HG03378 (cell line): ENCODE results near the gene ITGA11.

Experiments used
- ATAC-seq: cut with Tn5 transposase; IDR thresholded peaks from one replicate; pipeline ENCODE4 v1.9.1; 2021; ENCODE audit warnings: mild to moderate bottlenecking, moderate library complexity; ENCODE audit not compliant: unreplicated experiment

Gene ITGA11

DNA sequence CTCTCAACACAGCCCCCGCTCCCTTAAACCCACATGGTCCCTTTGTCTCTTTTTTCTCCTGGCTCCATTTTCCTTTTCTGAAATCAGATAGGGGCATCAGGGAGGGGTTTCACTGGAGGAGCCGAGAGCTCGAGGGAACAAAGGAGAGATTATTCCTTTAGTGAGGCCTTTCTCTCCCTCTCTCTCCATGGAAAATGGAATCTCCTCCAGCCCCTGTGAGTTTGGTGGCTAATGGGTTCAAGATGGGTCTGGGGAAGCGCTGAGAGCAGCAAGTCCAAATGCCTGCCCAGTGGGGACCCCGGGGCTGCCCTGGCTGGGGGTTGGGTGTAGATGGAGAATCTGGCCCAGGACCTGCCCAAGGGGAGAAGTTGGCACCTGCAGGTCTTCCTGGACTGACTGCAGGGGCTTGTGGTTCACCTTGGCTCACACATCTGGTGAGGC is 56.8 kb downstream of the ITGA11 start:
- ATAC-seq: no peak

DNA sequence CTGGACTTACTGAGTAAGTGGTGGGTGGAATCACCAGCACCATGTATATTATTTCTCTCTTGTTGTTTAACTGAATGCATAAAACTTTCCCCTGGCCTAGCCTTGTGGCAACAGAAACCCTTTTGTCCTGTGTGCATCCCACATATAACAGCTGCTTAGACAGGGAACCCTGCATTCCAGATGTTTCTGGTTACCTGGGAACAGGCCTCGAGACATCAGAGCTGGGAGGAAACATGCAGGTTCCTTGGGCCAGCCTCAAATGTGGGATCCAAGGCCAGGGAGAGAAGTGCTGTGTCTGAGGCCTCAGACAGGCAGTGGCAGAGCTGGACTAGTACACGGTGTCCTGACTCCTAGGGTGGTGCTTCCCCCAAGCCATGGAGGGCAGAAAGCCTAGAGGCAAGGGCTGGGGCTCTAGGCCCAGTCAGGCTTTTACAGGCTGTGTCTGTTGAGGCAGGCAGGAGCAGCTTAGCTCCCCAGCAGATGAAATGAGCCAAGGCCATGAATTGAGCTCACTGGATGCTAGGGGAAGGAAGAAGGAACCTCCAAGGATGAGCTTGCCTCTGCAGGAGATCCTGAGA is 57.7 kb downstream of the ITGA11 start:
- ATAC-seq: no peak

DNA sequence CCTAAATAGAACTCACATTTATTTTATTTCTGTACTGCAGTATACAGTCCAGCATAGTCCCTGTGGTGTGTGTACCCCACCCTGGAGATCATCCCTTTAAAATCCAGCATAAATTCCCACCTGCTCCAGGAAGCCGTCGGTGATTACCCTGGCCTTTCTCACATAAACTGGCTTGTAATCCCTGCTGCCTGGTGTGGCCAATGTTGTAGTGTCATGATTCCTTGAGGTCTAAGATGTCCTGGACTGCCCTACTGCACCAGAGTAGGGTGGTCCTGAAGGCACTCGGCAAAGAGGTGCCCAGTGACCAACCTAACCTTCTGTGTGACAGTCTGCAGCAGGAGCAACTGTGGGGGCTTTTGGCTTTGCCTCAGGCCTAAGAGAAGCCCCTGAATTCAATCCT is 58.9 kb downstream of the ITGA11 start:
- ATAC-seq: no peak

DNA sequence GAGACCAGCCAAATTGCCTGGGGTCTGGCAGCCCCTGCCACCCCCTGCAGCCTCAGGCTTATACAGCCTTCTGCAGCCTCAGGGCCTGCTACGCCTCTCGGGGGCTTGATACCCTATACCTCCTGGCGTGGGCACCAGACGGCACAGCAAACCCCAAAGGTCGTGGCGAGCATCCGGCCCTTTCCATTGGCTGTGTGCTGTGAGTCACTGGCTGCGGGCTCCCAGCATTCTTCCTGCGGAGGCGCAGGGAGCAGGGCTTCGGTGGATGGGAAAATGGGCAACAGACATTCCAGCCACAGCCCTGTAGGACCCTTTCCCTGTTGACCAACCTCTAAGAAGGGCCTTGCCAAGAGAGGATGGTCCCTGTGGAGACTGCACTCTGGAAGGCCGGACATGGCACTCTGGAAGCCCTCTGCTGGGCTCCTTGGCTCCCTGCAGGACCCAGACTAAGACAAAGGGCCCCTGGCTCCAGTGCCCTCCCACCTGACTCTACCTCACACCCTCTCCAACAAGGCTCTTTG is 59.6 kb downstream of the ITGA11 start:
- ATAC-seq: no peak

DNA sequence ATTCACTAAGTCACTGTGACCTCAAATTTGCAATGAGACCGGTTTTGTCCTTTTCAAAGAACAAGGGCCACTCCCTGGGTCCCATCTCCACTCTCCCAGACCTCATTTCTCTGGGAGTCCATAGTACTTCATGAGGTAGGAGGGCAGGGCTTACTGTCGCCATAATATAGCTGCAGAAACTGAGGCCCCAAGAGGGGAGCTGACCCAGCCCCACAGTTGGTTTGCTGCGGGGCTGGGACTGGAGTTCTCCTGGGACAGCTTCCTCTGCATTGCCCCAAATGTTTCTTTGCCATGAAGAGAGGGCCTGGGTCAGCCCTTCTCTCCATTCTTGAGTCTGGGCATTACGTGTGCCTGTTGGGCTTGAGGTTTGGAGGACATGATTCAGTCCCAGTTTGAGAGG is 60.1 kb downstream of the ITGA11 start:
- ATAC-seq: no peak

DNA sequence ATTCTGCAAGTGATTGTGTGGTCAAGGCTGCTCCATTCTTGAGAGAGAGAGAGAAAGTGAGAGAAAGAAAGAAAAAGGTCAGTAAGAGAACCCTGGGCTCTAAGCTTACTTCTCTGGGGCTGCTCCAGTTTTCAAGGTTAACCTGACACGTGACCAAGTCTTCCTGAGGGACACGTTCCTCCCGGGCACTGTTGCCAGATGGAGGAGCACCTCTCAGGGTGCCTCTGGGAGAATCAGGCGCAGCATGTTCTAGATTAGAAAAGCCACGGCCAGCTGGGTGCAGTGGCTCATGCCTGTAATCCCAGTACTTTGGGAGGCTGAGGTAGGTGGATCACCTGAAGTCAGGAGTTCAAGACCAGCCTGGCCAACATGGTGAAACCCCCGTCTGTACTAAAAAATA is 60.8 kb downstream of the ITGA11 start:
- no peak for ATAC-seq

DNA sequence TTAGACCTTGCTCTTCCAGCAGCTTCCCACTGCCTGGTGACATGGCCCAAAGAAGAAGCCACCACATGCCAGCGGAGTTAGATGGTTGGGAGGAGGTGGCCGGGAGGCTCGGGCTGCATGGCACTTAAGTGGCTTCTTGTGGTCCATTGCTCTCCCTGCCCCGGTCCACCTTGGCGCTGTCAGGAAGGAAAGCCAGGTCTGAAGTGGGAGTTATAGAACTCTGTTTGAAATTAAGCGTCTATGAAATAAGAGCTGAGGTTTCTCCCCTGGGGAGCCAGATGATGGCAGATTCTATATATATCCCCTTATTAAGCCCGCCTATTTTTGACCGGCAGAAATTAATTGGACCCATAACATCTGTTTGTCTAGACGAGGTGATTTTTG is 61.2 kb downstream of the ITGA11 start:
- ATAC-seq: no peak

DNA sequence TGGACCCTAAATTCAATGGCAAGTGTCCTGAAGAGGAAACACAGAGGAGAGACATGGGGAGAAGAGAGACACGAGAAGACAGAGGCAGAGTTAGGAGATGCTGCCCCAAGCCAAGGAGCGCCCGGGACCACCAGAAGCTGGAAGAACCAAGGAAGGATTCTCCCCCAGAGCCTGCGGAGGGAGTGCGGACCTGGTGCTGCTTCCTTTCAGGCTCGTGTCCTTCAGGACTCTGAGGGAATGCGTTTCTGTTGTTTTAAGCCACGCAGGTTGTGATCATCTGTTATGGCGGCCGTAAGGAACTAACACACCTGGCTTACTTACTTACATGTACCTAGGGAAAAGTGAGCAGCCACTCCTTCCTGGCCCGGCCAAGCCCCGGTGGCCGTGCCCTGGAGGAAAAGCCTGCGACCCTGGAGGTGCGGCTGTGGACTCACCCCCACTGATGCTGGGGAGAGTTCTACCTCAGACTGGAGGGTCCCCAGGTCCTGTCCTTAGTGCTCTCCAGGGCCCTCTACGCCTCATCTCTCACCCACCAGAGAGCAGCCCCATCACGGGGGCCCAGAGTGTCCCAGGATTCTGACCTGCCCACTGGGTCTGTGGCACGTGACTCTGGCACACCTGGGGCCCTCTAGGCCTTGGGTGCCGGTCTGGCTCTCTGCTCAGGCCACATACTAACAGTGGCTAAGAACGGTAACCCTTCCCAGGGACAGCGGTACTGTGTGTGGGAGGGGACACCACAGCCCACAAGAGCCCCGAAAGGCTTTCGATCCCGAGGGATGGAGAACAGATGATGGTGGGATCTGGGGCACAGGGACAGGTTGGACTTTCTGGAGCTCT is 61.8 kb downstream of the ITGA11 start:
- ATAC-seq: no peak

DNA sequence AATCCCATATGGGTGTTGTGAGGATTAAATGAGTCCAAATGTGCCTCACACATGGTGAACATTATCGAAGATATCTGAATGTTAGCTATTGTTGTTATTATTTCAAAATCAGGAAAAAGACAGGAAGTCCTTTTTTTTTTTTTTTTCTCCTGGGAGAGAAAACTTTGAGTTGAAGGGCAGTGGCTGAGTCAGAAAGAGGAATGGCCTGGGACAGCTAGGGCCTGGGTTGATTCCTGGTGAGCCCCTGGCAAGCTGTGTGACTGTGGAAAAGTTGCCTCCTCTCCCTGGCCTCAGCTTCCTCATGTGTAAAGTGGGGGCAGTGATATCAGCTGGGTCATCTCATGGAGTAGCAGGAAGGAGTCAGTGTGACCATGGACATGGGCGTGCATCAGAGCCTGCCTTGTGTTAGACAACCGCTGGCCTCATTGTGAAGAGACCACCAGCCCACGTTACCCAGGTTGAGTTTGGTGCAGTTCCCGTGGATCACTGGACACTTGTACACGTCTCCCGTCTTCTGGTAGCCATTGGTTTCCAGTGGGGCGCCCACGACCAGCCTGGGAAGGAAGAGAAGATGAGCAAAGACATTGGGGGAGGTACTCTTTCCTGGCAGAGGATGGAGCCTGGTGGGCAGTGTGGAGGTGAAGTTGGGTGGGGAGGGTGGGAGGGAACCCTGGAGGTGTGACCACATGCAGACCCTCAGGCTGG is 63.1 kb downstream of the ITGA11 start:
- no peak for ATAC-seq

DNA sequence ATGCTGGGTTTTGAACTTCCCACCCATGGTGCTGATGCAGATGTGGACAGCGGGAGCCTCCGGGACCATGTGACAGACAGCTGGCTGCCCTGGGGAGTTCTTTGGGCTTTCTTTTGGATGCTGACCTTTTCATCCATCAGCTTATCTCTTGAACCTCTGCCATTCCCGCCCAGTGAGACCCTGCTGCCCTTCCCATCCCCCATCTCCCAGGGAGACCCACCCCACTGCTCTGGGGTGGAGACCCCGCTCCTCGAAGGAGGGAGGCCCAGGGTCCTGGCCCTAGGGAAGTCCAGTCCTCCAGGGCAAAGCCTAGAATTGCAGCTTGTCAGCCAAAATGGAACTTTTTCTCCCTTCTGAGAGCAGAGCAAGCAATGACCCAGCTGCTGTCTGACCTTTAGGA is 64.0 kb downstream of the ITGA11 start:
- ATAC-seq: no peak

DNA sequence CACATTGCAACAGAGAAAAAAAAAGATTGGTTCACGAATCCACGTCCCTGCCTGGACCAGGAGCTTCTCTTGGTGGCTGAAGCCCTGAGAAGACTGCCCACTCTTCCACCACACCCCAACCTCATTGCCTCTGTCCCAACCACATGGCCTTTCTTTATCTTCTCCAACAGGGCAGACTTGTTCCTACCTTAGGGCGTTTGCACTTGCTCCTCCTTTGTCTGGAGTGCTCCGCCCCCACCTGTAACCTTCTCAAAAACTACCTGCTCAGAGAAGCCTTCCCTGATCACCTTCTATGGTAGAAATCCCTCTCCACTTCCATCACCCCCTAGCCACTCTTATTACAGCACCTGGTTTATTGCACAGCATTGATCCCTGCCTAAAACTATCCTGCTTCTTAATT is 64.7 kb downstream of the ITGA11 start:
- ATAC-seq: no peak

DNA sequence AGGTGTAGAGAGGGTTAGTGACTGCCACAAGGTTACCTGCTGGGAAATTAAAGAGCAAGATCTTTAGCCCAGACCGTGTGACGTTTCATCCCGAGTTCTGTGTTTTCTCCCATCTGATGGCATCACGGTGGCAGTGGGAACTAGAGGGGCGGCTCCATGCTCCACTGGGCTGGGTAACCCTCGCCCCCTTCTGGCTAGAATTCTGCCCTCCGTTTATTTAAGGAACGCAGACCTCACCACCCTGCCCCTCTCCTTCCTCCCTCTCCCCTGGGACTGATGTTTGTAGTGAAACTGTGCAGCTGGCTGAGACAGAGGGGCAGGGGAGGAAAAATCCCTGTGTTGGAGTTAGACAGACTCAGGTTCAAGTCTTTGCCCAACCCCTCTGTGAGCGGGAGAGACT is 65.6 kb downstream of the ITGA11 start:
- no peak for ATAC-seq

DNA sequence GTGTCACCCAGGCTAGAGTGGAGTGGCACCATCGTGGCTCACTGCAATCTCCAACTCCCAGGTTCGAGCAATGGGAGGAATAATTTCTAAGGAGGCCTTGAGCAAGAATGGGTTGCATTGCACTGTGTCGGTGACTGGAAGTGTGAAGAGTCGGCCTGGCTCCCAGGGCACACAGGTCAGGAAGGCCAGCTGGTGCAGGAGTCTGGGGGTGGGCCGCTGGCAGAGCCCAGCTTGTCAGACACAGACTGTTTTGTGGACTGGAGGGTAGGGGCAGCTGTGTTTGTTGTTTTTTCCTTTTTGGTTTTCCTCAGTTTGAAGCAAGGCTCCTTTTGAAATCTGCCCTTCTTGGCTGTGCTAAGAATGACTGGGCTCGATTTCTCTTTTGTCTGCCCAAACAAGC is 66.2 kb downstream of the ITGA11 start:
- no peak for ATAC-seq

DNA sequence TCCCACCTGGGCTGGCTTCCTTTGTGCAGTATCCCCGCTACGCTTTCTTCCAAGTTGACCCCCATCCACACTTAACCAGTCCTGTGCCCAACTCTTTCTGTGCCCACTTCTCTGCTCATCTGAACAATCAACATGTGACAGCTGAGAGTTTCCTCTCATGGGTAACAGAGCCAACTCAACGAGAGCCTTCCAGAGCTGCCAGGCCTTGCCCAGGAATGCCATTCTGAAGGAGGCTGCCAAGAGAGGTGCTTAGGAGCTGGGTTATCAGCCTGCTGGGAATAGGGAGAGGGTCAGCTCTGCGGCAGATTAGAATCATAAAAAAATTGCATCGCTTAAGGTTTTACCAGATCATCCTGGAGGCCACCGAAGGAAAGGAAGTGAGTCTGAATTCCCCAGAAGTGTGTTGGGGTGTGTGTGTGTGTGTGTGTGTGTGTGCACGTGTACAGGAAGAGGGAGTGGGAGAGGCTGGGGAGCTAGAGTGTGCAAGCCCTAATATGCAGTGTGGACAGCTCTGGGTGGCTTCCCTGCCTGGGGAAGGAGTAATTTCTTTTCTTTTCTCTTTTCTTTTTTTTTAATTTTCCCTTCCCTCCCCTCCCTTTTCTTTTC is 66.7 kb downstream of the ITGA11 start:
- ATAC-seq: no peak

DNA sequence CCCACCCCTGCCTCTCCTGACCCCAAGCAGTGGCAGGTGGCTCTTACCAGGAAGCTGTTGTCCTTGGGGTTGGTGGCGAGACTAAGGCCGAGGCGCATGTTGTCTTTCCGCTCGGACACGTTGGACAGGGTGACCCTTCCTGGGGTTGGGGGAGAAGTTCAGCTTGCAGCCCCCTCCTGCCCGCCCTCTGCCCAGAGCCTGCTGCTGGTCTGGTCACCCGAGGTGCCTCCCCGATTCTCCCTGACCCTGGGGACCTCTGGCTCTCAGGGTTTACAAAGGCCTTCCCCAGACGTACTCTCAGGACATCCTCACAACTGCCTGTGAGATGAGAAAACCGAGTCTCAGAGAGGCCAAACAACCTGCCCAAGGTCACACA is 67.3 kb downstream of the ITGA11 start:
- no peak for ATAC-seq

DNA sequence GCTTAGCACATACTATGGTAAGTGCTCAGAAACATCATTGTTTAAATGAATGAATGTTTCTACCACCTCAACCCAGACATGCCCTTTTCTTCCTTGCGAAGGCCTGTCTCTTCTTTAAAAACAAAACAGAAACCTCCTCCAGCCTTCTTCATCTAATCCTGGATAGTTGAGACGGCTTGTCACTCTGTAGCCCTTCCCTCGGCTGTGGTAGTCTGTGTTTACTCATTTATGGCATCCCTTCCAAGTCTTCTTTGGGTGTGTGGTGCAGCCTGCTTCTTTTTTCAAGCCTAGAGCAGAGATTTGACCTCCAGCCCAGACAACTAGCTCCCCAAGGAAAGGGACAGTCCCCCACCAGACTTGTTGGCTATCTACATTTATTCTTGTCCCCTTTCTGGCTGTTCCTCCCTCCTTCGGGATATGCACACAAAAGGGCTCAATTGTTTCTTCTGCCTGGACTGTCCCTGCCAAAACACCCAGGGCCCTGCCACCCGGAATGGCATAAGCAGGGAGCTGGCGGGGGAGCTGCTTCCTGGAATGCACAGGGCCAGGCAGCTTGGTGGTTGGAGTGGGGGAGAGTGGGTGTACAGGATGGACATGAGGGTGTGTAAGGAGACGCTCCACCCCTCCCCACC is 67.8 kb downstream of the ITGA11 start:
- no peak for ATAC-seq

DNA sequence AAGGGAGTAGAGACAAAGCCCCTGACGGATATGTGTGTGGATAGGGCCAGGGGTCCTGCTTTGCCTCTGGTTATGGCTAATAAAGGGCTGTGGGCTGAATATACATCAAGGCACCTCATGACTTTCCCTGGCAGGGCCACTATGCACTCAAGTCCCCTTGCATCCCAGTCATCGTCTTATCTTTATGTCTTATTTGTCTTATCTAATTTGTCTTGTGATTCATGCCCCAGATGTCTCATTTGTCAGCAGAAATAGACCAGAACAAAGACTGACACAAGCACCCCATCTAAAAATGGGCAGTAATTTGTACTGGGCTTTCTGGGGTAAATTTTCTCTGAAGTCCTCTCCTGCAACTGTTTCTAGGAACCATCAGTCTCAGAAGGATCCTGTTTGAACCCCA is 68.6 kb downstream of the ITGA11 start:
- no peak for ATAC-seq

DNA sequence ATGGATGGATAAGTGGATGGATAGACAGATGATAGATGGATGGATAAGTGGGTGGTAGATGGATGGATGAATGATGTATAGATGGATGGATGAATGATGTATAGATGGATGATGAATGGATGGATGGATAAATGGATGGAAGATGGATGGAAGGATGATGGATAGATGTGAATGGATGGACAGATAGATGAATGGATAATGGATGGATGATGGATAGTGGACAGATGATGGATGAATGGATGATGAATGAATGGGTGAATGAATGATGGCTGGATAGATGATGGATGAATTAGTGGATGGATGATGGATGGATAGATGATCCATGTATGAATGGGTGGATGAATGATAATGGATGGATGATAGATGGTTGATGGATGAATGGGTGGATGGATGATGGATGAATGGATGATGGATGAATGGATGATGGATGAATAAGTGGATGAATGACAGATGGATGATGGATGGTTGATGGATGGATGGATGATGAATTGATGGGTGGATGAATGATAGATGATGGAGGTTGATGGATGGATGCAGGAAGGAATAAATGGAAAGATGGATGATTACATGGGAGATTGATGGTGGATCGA is 69.3 kb downstream of the ITGA11 start:
- ATAC-seq: no peak

DNA sequence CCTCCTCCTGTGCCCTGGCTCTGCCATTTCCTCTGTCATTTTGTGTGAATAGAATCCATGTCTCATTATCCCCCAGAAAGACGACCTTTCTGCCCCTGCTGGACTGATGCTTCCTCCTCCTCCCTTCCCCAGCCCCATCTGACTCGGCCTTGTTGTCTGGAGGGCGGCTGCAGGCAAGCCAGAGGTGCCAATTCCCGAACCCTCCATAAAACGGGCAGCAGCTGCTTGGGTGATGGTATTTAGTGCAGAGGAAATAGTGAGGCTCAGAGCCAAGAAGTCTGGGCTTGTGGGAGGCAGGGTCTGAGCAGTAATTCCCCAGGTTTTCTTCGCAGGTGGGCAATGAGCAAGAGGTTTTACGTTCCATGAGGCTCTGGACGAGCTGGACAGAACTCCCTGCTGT is 71.2 kb downstream of the ITGA11 start:
- ATAC-seq: no peak

DNA sequence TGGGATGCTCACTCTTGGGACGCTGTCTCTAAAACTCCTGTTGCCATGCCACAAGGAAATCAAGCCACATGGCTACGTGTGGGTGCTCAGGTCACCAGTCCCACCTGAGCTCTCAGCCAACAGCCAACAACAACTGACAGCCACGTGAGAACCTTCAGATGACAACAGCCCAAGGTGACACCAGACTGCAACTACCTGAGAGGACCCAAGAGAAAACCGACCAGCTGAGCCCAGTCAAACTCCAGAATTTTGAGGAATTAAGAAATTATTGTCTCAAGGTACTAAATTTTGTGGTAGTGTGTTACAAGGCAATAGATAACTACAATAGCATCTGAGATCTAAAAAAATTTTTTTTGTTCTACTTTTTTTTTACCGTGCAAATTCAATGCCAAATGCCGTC is 75.2 kb downstream of the ITGA11 start:
- no peak for ATAC-seq

DNA sequence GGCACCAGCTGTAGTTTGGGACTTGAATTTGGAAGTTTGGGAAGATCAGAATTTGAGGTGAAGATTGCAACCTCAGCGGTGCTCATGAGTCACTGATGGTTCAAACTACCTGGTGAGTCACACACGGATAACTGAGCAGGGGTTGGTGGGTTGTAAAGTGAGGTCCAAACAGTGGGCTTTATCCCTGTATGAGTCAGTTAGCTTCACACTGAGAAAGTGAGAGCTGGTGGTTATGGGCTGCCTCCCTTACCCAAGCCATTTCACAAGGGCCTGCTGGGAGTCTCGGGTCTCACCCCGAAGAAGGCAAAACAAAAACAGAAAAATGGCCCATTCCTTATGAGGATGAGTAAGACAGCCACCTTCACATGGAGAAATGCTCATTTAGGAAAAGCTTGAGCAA is 77.0 kb downstream of the ITGA11 start:
- ATAC-seq: no peak
